ENCODE results near the gene PLPP3. TPM values are rescaled to one million over a fixed set of nuclear protein-coding genes. Genes with fewer than 3 reads are reported as not detected.

Gene PLPP3
- total RNA-seq, 1 experiment from 2014 or later: 3.8 TPM

Small RNAs within 50 kb of the gene (small RNA-seq; reads per million reads assigned to genes)
- gene AC099789.1: not detected

Other genes with a start within 250 kb of the PLPP3 start
- not detected in 2 replicates for gene PRKAA2, start 65.8 kb upstream of the PLPP3 start, total RNA-seq (2014; rRNA removed; shearing (Covaris generic))
- not detected in 2 replicates for gene FYB2, start 239.8 kb upstream of the PLPP3 start, total RNA-seq (2014; rRNA removed; shearing (Covaris generic))

Measured in HT-29 (cell line).